Esophagus squamous epithelium (tissue), 5 donors: ENCODE data around the gene HVCN1. TPM values are rescaled to one million over a fixed set of nuclear protein-coding genes. Genes with fewer than 3 reads are reported as not detected.

ENCODE experiments used
- DNase-seq: peaks from one replicate; lab custom pipeline; 2025; lab: John Stamatoyannopoulos, UW
- H3K27ac ChIP-seq, 4 donors: fragments of 200-600 bp; sonication (generic); one replicate each; pipeline ENCODE4 v1.5.1; 2016 to 2019; ENCODE audit warnings: mild to moderate bottlenecking in 1 of 4
- H3K27me3 ChIP-seq, 4 donors: fragments of 200-600 bp; sonication (generic); 1 replicate in 3 of 4; 2 replicates in 1 of 4; pipeline versions ENCODE4 v1.5.1 to v1.6.0; 2017 to 2021; ENCODE audit warnings: antibody characterized with exemption in 1 of 4
- H3K36me3 ChIP-seq, 3 donors: fragments of 200-600 bp; sonication (generic); one replicate each; pipeline ENCODE4 v1.5.1; 2016 to 2019
- H3K4me1 ChIP-seq, 3 donors: fragments of 200-600 bp; sonication (generic); one replicate each; pipeline ENCODE4 v1.5.1; 2017 to 2019
- H3K4me3 ChIP-seq, 4 donors: fragments of 200-600 bp; sonication (generic); 1 replicate in 3 of 4; 2 replicates in 1 of 4; pipeline ENCODE4 v1.5.1; 2016 to 2019; ENCODE audit warnings: mild to moderate bottlenecking in 2 of 4, moderate library complexity in 1 of 4
- H3K9me3 ChIP-seq, 3 donors: fragments of 200-600 bp; sonication (generic); one replicate each; pipeline ENCODE4 v1.5.1; 2016 to 2019
- CTCF ChIP-seq, 6 experiments: fragments of 450-650 bp in 4 of 6; fragments of 200-600 bp in 2 of 6; sonication (generic) in 2 of 6; IDR thresholded peaks; one replicate each; pipeline ENCODE4 v1.5.1; 2016 to 2019; ENCODE audit warnings: antibody characterized with exemption in 6 of 6, mild to moderate bottlenecking in 4 of 6, moderate library complexity in 4 of 6
- POLR2A ChIP-seq, 4 donors: fragments of 450-650 bp; IDR thresholded peaks; one replicate each; pipeline ENCODE4 v1.6.1; 2017; ENCODE audit warnings: antibody characterized with exemption in 4 of 4, mild to moderate bottlenecking in 4 of 4, moderate library complexity in 3 of 4
- WGBS, 2 donors: methylation state at CpG; one replicate each; pipeline ENCODE4 v1.1.5; 2018; 5-methylcytosine and 5-hydroxymethylcytosine counted together
- intact Hi-C: fragments of 100-400 bp; cut with DNase I; formaldehyde crosslinking; loops from one replicate; pipeline ENCODE4 v1.15.0; 2022
- total RNA-seq, 4 donors: library from RNA; depleted of rRNA; stranded (reverse); fragments of >200 nt; gene quantifications; one replicate each; pipeline ENCODE4 v1.1.0, GENCODE V29; 2016
- donor health status: DM: yes; HTN: yes; CAD: no.

The HVCN1 gene
- total RNA-seq, 4 donors from 2014 or later, result 1.0 to 5.7 (median 1.7) TPM

GRCh38 chr12:110702081-110702480 is 13.2 kb upstream of the HVCN1 start:
- H3K4me3 ChIP-seq, result no peak overlapping the region
- no peaks in the 10 kb centered on the region for H3K36me3 ChIP-seq
- peaks cover 0 to 18% (median 7%) of the 10 kb centered on the region in 3 donors for H3K4me1 ChIP-seq
- no peak overlapping the region for H3K27ac ChIP-seq
- intact Hi-C loops, result no loop called here
- no peaks in the 10 kb centered on the region for H3K9me3 ChIP-seq
- DNase-seq, result no peak
- WGBS, 2 donors, result 85 to 89% methylated on average over 5 of the region's 5 CpGs
- no peaks in the 10 kb centered on the region for H3K27me3 ChIP-seq
- no peak for TF ChIP-seq POLR2A (IDR thresholded peaks at IDR 0.05)
- no peak for TF ChIP-seq CTCF (IDR thresholded peaks at IDR 0.05)

DNA sequence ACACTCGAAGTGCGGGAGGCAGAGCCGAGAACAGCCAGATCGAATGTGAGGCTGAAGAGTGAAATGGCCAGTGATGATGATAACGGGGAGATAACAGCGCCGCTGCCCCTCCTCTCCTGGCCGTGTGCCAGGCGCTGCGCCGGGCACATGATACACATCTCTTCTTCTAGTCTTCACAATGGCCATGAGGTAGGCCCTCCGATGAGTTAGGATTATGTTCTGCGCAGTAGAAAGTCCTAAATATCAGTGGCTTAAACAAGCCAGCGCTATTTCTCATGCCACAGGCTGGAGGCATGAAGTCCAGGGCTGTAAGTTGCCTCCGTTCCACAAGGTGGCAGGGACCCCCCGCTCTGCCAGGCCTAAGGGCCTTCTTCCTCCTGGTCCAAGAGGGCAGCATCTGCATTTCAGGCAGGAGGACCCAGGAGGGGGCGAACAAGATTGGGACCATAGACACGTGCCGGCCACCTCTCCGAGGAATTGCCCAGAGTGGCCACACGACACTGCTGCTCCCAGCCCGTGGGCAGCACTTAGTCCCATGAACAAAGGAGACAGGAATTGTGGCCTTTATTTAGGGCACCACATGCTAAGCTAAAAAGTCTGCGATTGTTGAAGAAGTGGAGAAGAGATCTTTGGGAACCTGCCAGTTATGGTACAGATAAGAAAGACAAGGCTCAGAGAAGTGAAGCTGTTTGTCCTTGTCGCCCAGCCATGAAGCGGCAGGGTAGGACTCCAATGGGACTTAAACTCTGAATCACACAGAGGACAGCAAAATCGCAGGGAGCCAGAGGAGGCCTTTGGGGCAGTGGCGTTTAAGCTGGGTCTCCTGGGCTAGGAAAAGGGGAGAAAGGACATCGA is 10.9 kb upstream of the HVCN1 start:
- Histone ChIP-seq H3K27ac (no peak overlapping the region), H3K27me3 (no peaks in the 10 kb centered on the region), H3K9me3 (no peaks in the 10 kb centered on the region), H3K4me3 (no peak overlapping the region), H3K4me1 (peaks cover 0 to 18% (median 7%) of the 10 kb centered on the region in 3 donors), H3K36me3 (no peaks in the 10 kb centered on the region)
- no peak for TF ChIP-seq CTCF (IDR thresholded peaks at IDR 0.05)
- TF ChIP-seq POLR2A (IDR thresholded peaks at IDR 0.05), result no peak
- intact Hi-C loops, result no loop called here
- DNase-seq, result no peak
- 81 to 89% methylated on average over 13 to 26 of the region's 28 CpGs for WGBS, 2 donors

GRCh38 chr12:110698171-110698902 is 9.4 kb upstream of the HVCN1 start:
- H3K27me3 ChIP-seq, result no peaks in the 10 kb centered on the region
- H3K36me3 ChIP-seq, result no peaks in the 10 kb centered on the region
- WGBS, 2 donors, result 22 to 44% methylated on average over 11 to 12 of the region's 20 CpGs
- peak; percentile 60 to 81 (median 73) for TF ChIP-seq CTCF (IDR thresholded peaks at IDR 0.05)
- TF ChIP-seq POLR2A (IDR thresholded peaks at IDR 0.05), result no peak
- peak overlapping the region in 2 of 4 donors; percentile 27 to 48 for H3K27ac ChIP-seq
- H3K4me3 ChIP-seq, result peak overlapping the region in 2 of 4 donors; percentile 7 to 39
- peaks cover 0 to 18% (median 7%) of the 10 kb centered on the region in 3 donors for H3K4me1 ChIP-seq
- intact Hi-C loops, result no loop called here
- H3K9me3 ChIP-seq, result no peaks in the 10 kb centered on the region
- no peak for DNase-seq

- no peaks in the 10 kb centered on the region for H3K27me3 ChIP-seq
- TF ChIP-seq POLR2A (IDR thresholded peaks at IDR 0.05) (no peak), CTCF (IDR thresholded peaks at IDR 0.05) (no peak)
- H3K4me3 ChIP-seq, result no peak overlapping the region
- intact Hi-C loops, result no loop called here
- WGBS, 2 donors, result 80 to 81% methylated on average over 2 of the region's 2 CpGs
- H3K9me3 ChIP-seq, result no peaks in the 10 kb centered on the region
- no peak for DNase-seq
- peaks cover 0 to 18% (median 7%) of the 10 kb centered on the region in 3 donors for H3K4me1 ChIP-seq
- H3K36me3 ChIP-seq, result no peaks in the 10 kb centered on the region
- H3K27ac ChIP-seq, result no peak overlapping the region
Observed at GRCh38 chr12:110697236-110697635, 8.3 kb upstream of the HVCN1 start.

GRCh38 chr12:110696283-110696682 is 7.4 kb upstream of the HVCN1 start:
- 79 to 89% methylated on average over 3 of the region's 3 CpGs for WGBS, 2 donors
- no peak for DNase-seq
- no peaks in the 10 kb centered on the region for H3K27me3 ChIP-seq
- H3K27ac ChIP-seq, result no peak overlapping the region
- peaks cover 0 to 18% (median 7%) of the 10 kb centered on the region in 3 donors for H3K4me1 ChIP-seq
- no peak overlapping the region for H3K4me3 ChIP-seq
- intact Hi-C loops, result no loop called here
- H3K9me3 ChIP-seq, result no peaks in the 10 kb centered on the region
- TF ChIP-seq CTCF (IDR thresholded peaks at IDR 0.05) (no peak), POLR2A (IDR thresholded peaks at IDR 0.05) (no peak)
- H3K36me3 ChIP-seq, result no peaks in the 10 kb centered on the region
